ENCODE data around the gene SLC3A2. TPM values are rescaled to one million over a fixed set of nuclear protein-coding genes. Genes with fewer than 3 reads are reported as not detected.

The SLC3A2 gene
- total and polyA plus RNA-seq, 2 of the 13 experiments (the other 11 are each of a cell fraction or from before 2014, with no cell fraction given): 213 to 226 TPM

- TF ChIP-seq, protein P1, sequence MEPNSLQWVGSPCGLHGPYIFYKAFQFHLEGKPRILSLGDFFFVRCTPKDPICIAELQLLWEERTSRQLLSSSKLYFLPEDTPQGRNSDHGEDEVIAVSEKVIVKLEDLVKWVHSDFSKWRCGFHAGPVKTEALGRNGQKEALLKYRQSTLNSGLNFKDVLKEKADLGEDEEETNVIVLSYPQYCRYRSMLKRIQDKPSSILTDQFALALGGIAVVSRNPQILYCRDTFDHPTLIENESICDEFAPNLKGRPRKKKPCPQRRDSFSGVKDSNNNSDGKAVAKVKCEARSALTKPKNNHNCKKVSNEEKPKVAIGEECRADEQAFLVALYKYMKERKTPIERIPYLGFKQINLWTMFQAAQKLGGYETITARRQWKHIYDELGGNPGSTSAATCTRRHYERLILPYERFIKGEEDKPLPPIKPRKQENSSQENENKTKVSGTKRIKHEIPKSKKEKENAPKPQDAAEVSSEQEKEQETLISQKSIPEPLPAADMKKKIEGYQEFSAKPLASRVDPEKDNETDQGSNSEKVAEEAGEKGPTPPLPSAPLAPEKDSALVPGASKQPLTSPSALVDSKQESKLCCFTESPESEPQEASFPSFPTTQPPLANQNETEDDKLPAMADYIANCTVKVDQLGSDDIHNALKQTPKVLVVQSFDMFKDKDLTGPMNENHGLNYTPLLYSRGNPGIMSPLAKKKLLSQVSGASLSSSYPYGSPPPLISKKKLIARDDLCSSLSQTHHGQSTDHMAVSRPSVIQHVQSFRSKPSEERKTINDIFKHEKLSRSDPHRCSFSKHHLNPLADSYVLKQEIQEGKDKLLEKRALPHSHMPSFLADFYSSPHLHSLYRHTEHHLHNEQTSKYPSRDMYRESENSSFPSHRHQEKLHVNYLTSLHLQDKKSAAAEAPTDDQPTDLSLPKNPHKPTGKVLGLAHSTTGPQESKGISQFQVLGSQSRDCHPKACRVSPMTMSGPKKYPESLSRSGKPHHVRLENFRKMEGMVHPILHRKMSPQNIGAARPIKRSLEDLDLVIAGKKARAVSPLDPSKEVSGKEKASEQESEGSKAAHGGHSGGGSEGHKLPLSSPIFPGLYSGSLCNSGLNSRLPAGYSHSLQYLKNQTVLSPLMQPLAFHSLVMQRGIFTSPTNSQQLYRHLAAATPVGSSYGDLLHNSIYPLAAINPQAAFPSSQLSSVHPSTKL (CRISPR knock-in tag; IDR thresholded peaks at IDR 0.05): peak; percentile 55
- peak; percentile 95 for TF ChIP-seq MAF1 (CRISPR knock-in tag; IDR thresholded peaks at IDR 0.05; ENCODE audit: borderline replicate concordance)
- TF ChIP-seq ZKSCAN5 (CRISPR knock-in tag; IDR thresholded peaks at IDR 0.05): no peak
- TF ChIP-seq XBP1 (CRISPR knock-in tag; IDR thresholded peaks at IDR 0.05): peak; percentile 94; the same call in 1 of the 2 replicates
- TF ChIP-seq ZNF44 (CRISPR knock-in tag; IDR thresholded peaks at IDR 0.05): no peak
- 0 out of 4 replicates have a peak, but pooled peaks of 1 of the 2 experiments have one; percentile 8 for TF ChIP-seq EP300 (IDR thresholded peaks at IDR 0.05; ENCODE audit: low read depth in 2 of 2, low read length in 2 of 2)
- no peak for TF ChIP-seq EP300 (CRISPR knock-in tag; IDR thresholded peaks at IDR 0.05; ENCODE audit: borderline replicate concordance)
- peak; percentile 91 for TF ChIP-seq GATAD1 (CRISPR knock-in tag; IDR thresholded peaks at IDR 0.05)
- no peak for TF ChIP-seq ZNF496 (CRISPR knock-in tag; IDR thresholded peaks at IDR 0.05; ENCODE audit: insufficient replicate concordance)
- TF ChIP-seq ZNF891 (CRISPR knock-in tag; IDR thresholded peaks at IDR 0.05): peak; percentile 94
- TF ChIP-seq MTA3 (CRISPR knock-in tag; IDR thresholded peaks at IDR 0.05): no peak
- TF ChIP-seq SNAPC2 (CRISPR knock-in tag; IDR thresholded peaks at IDR 0.05): peak; percentile 87
- peak; percentile 83 for TF ChIP-seq PITX1 (CRISPR knock-in tag; IDR thresholded peaks at IDR 0.05)
- TF ChIP-seq SP4 (CRISPR knock-in tag; IDR thresholded peaks at IDR 0.05): peak; percentile 94
- TF ChIP-seq ZNF713 (CRISPR knock-in tag; IDR thresholded peaks at IDR 0.05): no peak
- peak; percentile 82 for TF ChIP-seq GABPB1 (CRISPR knock-in tag; IDR thresholded peaks at IDR 0.05)
- peak; percentile 92 for TF ChIP-seq ZNF780A (CRISPR knock-in tag; IDR thresholded peaks at IDR 0.05)
- TF ChIP-seq ZNF253 (CRISPR knock-in tag; IDR thresholded peaks at IDR 0.05; ENCODE audit: borderline replicate concordance): peak; percentile 82; the same call in 1 of the 2 replicates
- peak; percentile 62; the same call in 1 of the 2 replicates for TF ChIP-seq ZNF556 (CRISPR knock-in tag; IDR thresholded peaks at IDR 0.05; ENCODE audit: borderline replicate concordance)
- TF ChIP-seq SP2 (CRISPR knock-in tag; IDR thresholded peaks at IDR 0.05): no peak; the same call in 1 of the 2 replicates
- no peak; the same call in 1 of the 2 replicates for TF ChIP-seq ZBTB21 (CRISPR knock-in tag; IDR thresholded peaks at IDR 0.05)
- peak; percentile 98 for TF ChIP-seq HES4 (CRISPR knock-in tag; IDR thresholded peaks at IDR 0.05; ENCODE audit: borderline replicate concordance)
- no peak for TF ChIP-seq PBX2 (CRISPR knock-in tag; IDR thresholded peaks at IDR 0.05)
- peak; percentile 85 for TF ChIP-seq JARID2 (CRISPR knock-in tag; IDR thresholded peaks at IDR 0.05; ENCODE audit: insufficient replicate concordance)
- peak; percentile 98 for TF ChIP-seq ZFP36L1 (CRISPR knock-in tag; IDR thresholded peaks at IDR 0.05)
- peak; percentile 79; the same call in 1 of the 2 replicates for TF ChIP-seq ZNF589 (CRISPR knock-in tag; conservative IDR thresholded peaks at IDR 0.05)
Observed at GRCh38 chr11:62855571-62856332, 24.9 kb upstream of the SLC3A2 start (continued).
